Measurements from ENCODE around the gene ABCB11.

ABCB11 gene

DNA sequence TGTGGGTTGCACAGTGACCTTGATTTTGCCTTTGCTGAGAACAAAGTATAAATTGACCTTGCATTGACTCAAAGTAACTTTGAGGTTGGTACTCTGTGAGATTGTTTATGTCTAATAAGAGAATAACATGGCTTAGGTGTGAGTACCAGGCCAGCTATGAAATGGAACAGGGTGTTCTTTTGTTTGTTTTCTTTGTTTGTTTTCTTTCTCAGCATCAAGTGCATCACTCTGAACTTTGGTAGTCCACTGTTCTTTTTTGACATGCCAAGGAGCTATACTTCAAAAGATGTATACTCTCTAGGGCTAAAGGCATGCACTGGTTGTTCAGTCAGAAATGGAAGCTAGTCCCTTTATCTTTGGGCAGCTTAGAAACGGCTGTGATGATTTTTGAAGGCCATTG is 5.1 kb downstream of the ABCB11 start:
- TF ChIP-seq REST (IDR thresholded peaks at IDR 0.05; ENCODE audit: insufficient read depth in 1 of 2, low read depth in 2 of 2, low read length in 2 of 2) (no peak), FOXP2 (optimal IDR thresholded peaks at IDR 0.05; ENCODE audit: borderline replicate concordance, extremely low read depth, extremely low read length, insufficient read depth) (no peak), SIN3A (IDR thresholded peaks at IDR 0.05; ENCODE audit: borderline replicate concordance, insufficient read depth, low read length) (no peak), TAF1 (IDR thresholded peaks at IDR 0.05; ENCODE audit: borderline replicate concordance, insufficient read depth, low read length) (no peak), POLR2AphosphoS5 (IDR thresholded peaks at IDR 0.05; ENCODE audit: low read depth, low read length) (no peak)

DNA sequence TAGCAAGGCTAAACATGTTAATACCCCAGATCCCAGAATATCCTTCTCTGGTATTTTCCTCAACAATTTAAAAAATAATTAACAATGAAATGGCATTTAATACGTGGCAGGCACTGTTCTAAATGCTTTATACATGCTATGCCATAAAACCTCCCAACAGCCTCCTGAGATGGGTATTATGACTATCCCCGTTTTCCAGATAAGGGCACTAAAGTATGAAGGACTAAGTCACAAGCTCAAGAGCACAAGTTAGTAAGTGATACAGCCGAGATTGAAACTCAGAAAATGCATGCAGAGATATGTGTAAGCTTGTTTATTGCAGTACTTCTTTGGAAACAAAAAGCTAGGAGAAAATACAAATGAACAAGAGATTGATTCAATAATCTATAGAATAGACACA is 8.0 kb downstream of the ABCB11 start:
- no peak for TF ChIP-seq POLR2AphosphoS5 (IDR thresholded peaks at IDR 0.05; ENCODE audit: low read depth, low read length)
- TF ChIP-seq TAF1 (IDR thresholded peaks at IDR 0.05; ENCODE audit: borderline replicate concordance, insufficient read depth, low read length) = no peak
- TF ChIP-seq SIN3A (IDR thresholded peaks at IDR 0.05; ENCODE audit: borderline replicate concordance, insufficient read depth, low read length) = no peak
- no peak for TF ChIP-seq FOXP2 (optimal IDR thresholded peaks at IDR 0.05; ENCODE audit: borderline replicate concordance, extremely low read depth, extremely low read length, insufficient read depth)
- TF ChIP-seq REST (IDR thresholded peaks at IDR 0.05; ENCODE audit: insufficient read depth in 1 of 2, low read depth in 2 of 2, low read length in 2 of 2) = no peak

GRCh38 chr2:169018390-169018789 is 12.7 kb downstream of the ABCB11 start:
- TF ChIP-seq POLR2AphosphoS5 (IDR thresholded peaks at IDR 0.05; ENCODE audit: low read depth, low read length) (no peak), FOXP2 (optimal IDR thresholded peaks at IDR 0.05; ENCODE audit: borderline replicate concordance, extremely low read depth, extremely low read length, insufficient read depth) (no peak), TAF1 (IDR thresholded peaks at IDR 0.05; ENCODE audit: borderline replicate concordance, insufficient read depth, low read length) (no peak), REST (IDR thresholded peaks at IDR 0.05; ENCODE audit: insufficient read depth in 1 of 2, low read depth in 2 of 2, low read length in 2 of 2) (no peak), SIN3A (IDR thresholded peaks at IDR 0.05; ENCODE audit: borderline replicate concordance, insufficient read depth, low read length) (no peak)

DNA sequence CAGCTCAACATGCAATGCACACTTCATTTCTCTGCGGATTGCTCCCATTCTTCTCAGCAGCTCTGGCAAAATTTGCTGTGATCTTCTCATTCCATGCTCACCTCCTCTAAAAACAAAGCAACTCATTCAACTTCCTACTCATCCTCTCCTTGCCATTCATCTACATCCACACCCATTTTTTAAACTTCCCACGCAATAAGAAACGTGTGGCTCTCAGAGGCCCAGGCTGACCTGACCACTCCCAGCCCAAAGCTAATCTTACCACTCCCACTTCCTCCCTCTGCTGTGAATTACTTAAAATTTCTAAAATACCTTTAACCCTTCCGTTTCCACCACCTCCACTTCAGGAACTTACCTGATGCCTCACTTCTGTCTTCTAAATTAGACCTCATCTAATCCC is 15.2 kb downstream of the ABCB11 start:
- no peak for TF ChIP-seq REST (IDR thresholded peaks at IDR 0.05; ENCODE audit: insufficient read depth in 1 of 2, low read depth in 2 of 2, low read length in 2 of 2)
- no peak for TF ChIP-seq POLR2AphosphoS5 (IDR thresholded peaks at IDR 0.05; ENCODE audit: low read depth, low read length)
- no peak for TF ChIP-seq TAF1 (IDR thresholded peaks at IDR 0.05; ENCODE audit: borderline replicate concordance, insufficient read depth, low read length)
- no peak for TF ChIP-seq SIN3A (IDR thresholded peaks at IDR 0.05; ENCODE audit: borderline replicate concordance, insufficient read depth, low read length)
- no peak for TF ChIP-seq FOXP2 (optimal IDR thresholded peaks at IDR 0.05; ENCODE audit: borderline replicate concordance, extremely low read depth, extremely low read length, insufficient read depth)

- TF ChIP-seq TAF1 (IDR thresholded peaks at IDR 0.05; ENCODE audit: borderline replicate concordance, insufficient read depth, low read length) (no peak), SIN3A (IDR thresholded peaks at IDR 0.05; ENCODE audit: borderline replicate concordance, insufficient read depth, low read length) (no peak), FOXP2 (optimal IDR thresholded peaks at IDR 0.05; ENCODE audit: borderline replicate concordance, extremely low read depth, extremely low read length, insufficient read depth) (no peak), POLR2AphosphoS5 (IDR thresholded peaks at IDR 0.05; ENCODE audit: low read depth, low read length) (no peak), REST (IDR thresholded peaks at IDR 0.05; ENCODE audit: insufficient read depth in 1 of 2, low read depth in 2 of 2, low read length in 2 of 2) (no peak)
Observed at GRCh38 chr2:169014780-169015179, 16.3 kb downstream of the ABCB11 start.
